SW 1271 (cell line): ENCODE measurements around the gene AUTS2.

ENCODE experiments used
- DNase-seq, 2 experiments: peaks; one replicate each; lab custom pipeline; 2025; lab: John Stamatoyannopoulos, UW

AUTS2 gene

DNA sequence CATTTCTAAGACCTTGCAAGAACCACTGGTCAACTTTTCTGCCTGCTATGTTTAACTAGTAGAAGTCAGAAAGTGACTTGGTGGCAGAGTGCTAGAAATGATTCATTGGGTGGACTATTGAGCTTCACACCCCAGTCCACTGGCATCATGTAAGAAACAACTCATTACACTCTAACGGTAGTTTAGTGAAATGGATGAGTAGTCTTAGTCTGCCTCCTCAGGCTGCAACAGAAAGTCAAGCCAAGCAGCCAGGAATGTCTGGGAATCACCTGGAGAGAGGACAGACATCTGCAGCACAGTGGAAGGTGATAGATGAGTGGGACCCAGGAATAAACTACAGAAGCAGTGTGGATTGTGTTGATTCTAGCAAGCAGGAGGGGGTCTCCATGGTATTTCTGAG, 125.4 kb downstream of the AUTS2 start:
- no peak for DNase-seq

- DNase-seq: no peak
These were observed 130.0 kb downstream of the AUTS2 start for GRCh38 chr7:69728304-69728703.

DNA sequence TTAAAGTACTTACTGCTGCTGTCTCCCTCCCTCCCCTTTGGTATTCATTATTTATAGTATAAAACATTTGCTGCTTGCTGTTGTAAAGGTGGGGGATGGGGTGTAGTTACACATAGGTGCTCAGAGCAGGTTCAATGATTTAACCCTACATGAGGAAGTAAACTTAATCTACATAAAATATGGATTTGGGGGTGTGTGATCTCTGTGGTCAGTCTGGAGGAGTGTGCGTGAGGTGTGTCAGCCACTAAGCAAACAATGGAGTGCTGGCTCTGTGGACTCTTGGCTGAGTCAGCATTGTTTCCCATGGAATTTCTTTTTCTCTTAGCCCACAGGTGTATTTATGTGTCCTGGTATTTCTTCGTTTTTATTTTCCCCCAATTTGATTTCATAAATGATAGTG, 133.9 kb downstream of the AUTS2 start:
- no peak for DNase-seq

DNA sequence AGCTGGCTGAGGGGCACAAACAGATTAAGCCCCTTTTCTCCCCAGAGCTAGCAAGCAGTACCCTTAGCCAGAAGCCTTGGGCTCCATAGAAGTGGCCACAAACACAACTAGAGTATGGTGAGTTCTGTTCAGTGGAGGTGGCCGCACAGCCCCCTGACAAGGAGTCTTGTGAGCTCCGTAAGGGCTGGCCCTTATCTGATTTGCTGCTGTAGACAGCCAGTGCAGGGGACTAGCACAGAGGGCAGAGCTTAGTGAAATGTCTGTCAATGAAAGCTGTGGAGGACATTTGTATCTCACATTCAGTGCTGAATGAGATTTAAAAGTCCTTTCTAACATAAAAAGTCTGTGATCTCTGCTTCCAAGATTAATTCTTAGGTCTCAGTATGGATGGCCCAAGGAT, 137.3 kb downstream of the AUTS2 start:
- no peak for DNase-seq

GRCh38 chr7:69736126-69736810, 138.0 kb downstream of the AUTS2 start:
- DNase-seq: no peak

GRCh38 chr7:69738396-69738951, 140.2 kb downstream of the AUTS2 start:
- no peak for DNase-seq

DNA sequence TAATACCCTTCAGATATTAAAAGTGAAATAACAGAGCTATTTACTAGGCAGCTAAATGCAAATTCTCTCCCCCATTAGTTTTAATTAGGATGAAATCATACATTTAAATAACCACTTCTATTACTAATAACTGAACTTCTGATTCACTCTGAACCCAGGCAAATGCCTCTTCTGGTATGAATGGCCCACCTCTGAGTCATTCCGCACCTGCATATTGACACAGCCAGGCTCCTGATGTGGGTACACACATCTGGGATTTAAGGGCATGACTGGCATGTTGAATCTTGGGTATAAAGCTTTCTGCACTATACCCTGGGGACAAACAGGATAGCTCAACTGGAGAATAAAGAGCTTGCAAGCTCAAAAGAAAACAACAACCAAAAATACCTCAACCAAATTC, 140.9 kb downstream of the AUTS2 start:
- DNase-seq: no peak

- no peak for DNase-seq
These were observed 141.7 kb downstream of the AUTS2 start for GRCh38 chr7:69739931-69740431.

- no peak for DNase-seq
These were observed 144.0 kb downstream of the AUTS2 start for GRCh38 chr7:69742237-69742636.

- DNase-seq: no peak
These were observed 145.2 kb downstream of the AUTS2 start for GRCh38 chr7:69743436-69743835.

DNA sequence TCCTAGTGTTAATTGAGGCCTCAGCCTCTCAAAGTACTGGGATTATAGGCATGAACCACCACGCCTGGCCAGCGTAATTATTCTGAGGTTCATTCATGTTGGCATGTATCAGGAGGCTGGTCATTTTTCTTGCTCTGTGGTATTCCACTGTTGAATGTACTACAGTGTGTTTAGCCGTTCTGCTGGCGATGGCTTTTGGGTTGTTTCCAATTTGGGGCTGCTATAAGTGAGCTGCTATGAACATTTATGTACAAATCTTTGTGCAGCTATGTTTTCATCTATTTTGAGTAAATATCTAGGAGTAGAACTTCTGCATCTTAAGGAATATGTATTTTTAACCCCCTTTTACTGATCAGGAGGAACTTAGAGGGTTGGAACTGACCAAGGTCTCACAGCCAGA, 145.8 kb downstream of the AUTS2 start:
- DNase-seq: no peak

DNA sequence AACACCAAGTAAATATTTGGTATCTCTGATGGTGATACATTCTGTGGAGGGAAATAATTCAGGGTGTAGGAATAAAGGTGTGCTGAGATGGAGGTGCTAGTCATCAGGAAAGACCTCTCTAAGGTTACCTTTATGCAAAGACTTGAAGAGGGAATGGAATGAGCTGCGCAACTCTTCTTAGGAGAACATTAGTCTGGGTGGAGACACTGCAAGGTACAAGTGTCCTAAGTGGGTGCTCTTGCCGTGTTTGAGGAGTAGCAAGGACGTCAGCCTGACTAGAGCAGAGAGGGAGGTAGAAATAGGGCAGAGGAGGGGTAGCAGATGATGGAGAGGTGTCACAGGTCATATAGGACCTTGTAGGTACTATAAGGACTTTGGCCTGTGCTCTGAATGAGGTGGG, 148.1 kb downstream of the AUTS2 start:
- no peak for DNase-seq

DNA sequence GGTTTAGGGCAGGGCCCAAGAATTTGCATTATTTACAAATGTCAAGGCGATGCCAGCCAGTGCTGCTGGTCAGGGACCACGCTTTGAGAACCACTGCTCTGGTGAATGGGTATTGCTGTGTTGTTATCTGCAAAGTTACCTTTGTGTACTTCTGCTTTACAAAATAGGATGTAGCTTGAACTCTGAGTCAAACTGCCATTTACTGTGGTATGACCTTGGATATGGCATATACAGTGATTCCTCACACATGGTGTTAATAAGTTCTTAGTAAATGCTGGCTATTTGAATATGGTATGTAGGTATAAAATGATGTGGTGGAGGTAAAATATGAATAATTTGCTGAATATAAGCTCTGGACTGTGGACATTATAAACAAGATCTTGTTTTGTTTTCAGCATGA, 148.9 kb downstream of the AUTS2 start:
- DNase-seq: no peak

DNA sequence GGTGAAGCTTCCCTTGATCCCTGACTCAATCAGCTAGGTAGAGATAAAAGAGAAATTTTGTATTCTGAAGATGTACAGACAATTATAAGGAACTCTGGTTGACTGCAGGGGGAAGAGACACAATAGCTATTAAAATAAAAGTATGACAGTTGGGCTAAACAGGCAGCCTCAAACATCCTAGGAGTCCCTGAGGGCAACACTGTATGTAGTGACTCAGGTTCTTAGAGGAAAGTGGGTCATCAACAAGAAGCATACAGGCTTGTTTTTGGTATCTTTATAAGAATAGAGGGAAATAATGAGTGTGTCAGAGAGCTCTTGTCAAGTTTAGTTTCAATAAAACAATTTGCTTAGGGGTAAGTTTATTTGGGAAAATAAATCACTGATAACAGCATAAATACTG, 150.3 kb downstream of the AUTS2 start:
- no peak for DNase-seq

DNA sequence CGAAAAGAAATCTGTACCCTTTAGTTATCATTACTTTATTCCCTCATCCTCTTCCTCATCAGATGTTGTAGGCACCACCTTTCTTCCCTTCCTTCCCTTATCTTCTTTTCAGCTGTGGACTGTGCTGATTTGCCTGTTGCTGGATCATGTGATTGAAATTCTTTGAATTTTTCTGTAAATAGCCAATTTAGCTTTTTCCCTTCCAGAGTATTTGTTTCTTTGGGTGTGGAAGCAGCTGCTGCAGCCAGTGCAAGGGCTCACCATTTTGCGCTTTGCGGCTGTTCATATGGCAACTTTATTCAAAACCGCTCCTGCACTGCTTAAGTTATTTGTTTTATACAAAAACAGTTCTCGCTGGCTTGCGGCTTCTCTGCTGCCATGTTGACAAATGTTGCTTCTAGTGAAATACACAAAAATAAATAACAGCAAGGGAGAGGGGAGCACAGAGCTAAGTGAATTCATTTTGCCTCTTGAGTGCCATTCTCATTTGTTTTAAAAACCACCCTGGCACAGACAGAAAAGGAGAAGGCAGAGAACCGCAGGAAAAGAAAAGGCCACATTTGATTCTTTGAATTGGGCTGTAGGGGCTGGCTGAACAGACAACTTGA, 151.2 kb downstream of the AUTS2 start:
- no peak for DNase-seq

GRCh38 chr7:69749994-69750393, 151.7 kb downstream of the AUTS2 start:
- no peak for DNase-seq

GRCh38 chr7:69751026-69751425, 152.8 kb downstream of the AUTS2 start:
- DNase-seq: no peak

DNA sequence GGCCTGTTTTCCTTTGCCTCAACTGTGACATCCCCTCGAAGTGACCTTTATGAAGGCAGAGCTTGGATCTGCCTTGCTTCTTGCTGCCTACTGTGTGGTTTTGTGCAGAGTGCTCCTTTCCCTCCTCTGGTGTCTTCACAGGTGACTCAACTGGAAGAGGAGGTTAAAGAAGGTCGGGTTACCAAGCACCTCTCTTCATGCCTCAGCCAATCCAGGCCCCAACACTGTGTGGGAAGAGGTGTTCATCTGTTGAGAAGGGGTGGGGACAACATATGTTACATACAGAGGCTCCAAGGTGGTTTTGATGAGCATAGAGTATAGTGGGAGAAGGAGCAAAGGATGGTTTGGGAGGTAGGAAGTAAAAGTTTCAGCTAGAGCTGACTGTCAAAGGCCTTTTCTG, 155.7 kb downstream of the AUTS2 start:
- no peak for DNase-seq

DNA sequence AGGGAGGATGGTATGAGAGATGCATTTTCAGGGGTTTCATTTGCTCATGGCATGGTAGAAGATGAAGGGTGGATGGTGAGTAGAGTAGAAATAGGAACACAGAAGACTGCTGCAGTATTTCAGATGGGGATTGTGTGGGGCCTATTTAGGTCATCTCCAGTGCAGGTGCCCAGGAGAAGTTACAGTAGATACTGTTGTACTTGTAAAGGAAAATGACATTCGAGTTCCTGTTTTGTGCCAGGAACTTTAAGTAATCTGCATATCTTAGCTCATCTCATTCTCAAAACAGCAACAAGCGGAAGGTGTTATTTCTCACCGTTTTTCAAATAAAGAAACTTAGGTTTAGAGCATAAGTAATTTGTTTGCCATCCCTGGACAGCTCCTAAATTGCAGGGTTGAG, 156.2 kb downstream of the AUTS2 start:
- DNase-seq: no peak

DNA sequence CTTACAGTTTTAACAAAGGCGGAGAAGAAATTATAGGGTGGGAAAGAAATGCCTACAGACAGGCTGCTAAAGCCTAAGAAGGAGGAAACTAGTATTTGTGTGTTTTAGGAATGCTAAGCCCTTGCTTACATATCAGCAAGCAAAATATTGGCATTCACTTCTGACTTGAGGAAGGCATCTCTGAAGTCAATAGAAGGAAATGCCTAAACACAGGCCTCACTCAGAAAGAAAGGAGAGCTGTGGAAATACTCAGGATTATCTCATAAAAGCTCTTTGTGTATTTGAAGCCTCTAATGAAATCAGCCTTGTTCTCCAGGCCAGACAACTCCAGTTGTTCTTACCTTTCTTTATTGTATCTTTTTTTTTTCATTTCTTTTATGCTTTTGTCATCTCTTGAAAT, 158.0 kb downstream of the AUTS2 start:
- DNase-seq: no peak

GRCh38 chr7:69757528-69757927, 159.3 kb downstream of the AUTS2 start:
- DNase-seq: no peak

DNA sequence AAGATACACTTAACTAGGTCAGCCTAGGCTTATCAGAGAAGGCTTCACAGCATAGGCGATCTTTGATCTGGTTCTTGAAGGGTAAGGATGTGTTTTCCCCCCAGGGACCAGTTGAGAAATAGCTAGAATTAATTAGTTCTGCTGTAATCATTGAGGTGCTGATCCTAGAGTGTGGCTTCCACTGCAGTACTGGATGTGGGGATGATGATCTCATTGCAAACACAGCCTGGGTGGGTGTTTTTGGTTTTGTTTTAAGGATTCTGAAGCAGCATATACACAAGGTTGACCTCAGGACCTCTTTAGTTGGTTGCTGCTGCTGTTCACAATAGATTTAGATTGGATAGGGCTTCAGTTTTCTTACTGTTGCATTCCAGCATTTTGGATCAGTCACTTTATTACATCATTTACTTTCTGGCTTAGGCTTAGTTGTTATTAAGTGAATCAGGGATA, 159.7 kb downstream of the AUTS2 start:
- no peak for DNase-seq

DNA sequence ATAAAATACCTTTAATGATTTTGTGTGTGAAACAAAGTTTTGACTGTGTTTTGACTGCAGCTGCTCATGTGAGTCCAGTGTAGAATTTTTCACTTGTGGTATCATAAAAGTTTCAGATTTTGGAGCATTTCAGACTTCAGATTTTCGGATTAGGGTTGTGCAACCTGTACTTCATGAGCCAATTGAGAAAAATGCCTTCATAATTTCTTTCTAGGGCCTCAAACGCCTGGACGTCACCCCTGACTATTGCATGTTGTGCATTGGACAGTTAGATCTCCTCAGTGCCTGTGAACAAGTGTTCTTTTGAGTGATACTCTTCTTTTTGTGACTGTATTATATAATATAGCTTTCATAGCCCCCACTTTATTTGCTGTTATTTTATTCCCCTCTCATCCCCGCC, 161.1 kb downstream of the AUTS2 start:
- DNase-seq: no peak
